ENCODE results near the gene GPHB5. TPM values are rescaled to one million over a fixed set of nuclear protein-coding genes. Genes with fewer than 3 reads are reported as not detected.

Gene GPHB5
- total and polyA plus RNA-seq, 2 of the 13 experiments (the other 11 are each of a cell fraction or from before 2014, with no cell fraction given): not detected

DNA sequence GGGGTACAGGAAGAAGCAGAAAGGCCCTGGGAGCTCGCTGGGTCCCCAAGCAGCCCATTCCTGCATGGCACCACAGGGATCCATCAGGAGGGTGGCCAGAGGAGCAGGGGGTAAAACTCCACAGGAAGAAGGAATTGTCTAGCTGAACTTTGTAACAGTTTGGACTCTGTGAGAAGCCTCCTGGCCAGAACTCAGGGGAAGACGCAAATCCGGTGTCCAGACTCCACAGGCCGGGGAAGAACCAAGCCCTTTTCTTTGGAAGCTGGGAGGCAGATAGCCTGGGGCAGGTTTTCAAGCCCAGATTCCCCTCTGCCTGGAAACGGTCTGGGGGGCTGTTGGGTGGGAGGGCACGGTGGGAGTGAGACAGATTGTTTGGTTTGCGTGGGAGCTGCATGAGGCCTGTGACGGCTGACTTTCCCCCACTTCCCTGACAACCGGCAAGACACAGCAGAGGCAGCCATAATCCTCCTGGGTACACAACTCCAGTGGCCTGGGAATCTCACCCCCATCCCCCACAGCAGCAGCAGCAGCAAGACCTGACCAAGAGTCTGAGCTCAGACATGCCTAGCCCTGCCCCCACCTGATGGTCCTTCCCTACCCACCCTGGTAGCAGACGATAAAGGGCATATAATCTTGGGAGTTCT lies 16.7 kb downstream of the GPHB5 start:
- Histone ChIP-seq H3K27me3 (ENCODE audit: control insufficient read depth in 1 of 2, insufficient read depth in 2 of 2, low read length in 2 of 2) (no peaks in the 10 kb centered on the region), H3K27ac (ENCODE audit: extremely low read length, insufficient read depth, low read length) (no peak overlapping the region), H4K20me1 (ENCODE audit: insufficient read depth, low read length) (no peaks in the 10 kb centered on the region), H3K4me1 (ENCODE audit: insufficient read depth, low read length) (no peaks in the 10 kb centered on the region), H2AFZ (ENCODE audit: low read length) (no peak overlapping the region), H3K9me3 (ENCODE audit: low read length) (no peaks in the 10 kb centered on the region), H3K36me3 (replicated peaks in 1 of 2; ENCODE audit: control insufficient read depth in 1 of 2, insufficient read depth in 2 of 2, low read length in 2 of 2) (no peaks in the 10 kb centered on the region), H3K4me3 (replicated peaks in 1 of 3; ENCODE audit: insufficient read depth in 1 of 3, low read depth in 2 of 3, low read length in 3 of 3) (no peak overlapping the region), H3K79me2 (ENCODE audit: insufficient read depth, low read length) (no peaks in the 10 kb centered on the region), H3K4me2 (ENCODE audit: low read depth, low read length) (no peak overlapping the region), H3K9ac (ENCODE audit: insufficient read depth, low read depth, low read length) (no peak overlapping the region)
- 57% methylated on average over 5 of the region's 10 CpGs for WGBS (ENCODE audit: low lambda C conversion rate)
- no peak for FAIRE-seq
- in situ Hi-C loops (cut with HindIII; ENCODE audit: extremely low pct_ligation_motif_present, low pct_unique_long_range_greater_than_20kb) (no loop called here), intact Hi-C loops (cut with micrococcal nuclease; ENCODE audit: unreplicated experiment) (no loop called here)
- POLR2A ChIA-PET: no interaction called here
- ATAC-seq: no peak
- BruUV-seq (replicated peaks): no TSS peak
- CTCF ChIA-PET (ENCODE audit: low intra/inter-chr PET ratio, low total read pairs): no interaction called here
- DNase-seq (ENCODE audit: low spot score): no peak
- TF ChIP-seq ZNF775 (CRISPR knock-in tag; IDR thresholded peaks at IDR 0.05; ENCODE audit: borderline replicate concordance) (no peak), U2AF2 (IDR thresholded peaks at IDR 0.05; ENCODE audit: low read depth, low read length) (no peak), SETDB1 (CRISPR knock-in tag; IDR thresholded peaks at IDR 0.05; ENCODE audit: borderline replicate concordance) (no peak), YEATS2 (CRISPR knock-in tag; IDR thresholded peaks at IDR 0.05; ENCODE audit: borderline replicate concordance) (no peak), MTA1 (CRISPR knock-in tag; IDR thresholded peaks at IDR 0.05; ENCODE audit: borderline replicate concordance) (no peak), ELF4 (CRISPR knock-in tag; IDR thresholded peaks at IDR 0.05; ENCODE audit: borderline replicate concordance) (no peak), ZNF337 (CRISPR knock-in tag; IDR thresholded peaks at IDR 0.05; ENCODE audit: borderline replicate concordance, low read depth) (no peak), POLR2AphosphoS5 (IDR thresholded peaks at IDR 0.05; ENCODE audit: low read depth, low read length) (no peak), CCDC6 (CRISPR knock-in tag; IDR thresholded peaks at IDR 0.05) (no peak), RARA (CRISPR knock-in tag; IDR thresholded peaks at IDR 0.05) (no peak), PHF21A (CRISPR knock-in tag; IDR thresholded peaks at IDR 0.05) (no peak)
- TF ChIP-seq, protein P1, sequence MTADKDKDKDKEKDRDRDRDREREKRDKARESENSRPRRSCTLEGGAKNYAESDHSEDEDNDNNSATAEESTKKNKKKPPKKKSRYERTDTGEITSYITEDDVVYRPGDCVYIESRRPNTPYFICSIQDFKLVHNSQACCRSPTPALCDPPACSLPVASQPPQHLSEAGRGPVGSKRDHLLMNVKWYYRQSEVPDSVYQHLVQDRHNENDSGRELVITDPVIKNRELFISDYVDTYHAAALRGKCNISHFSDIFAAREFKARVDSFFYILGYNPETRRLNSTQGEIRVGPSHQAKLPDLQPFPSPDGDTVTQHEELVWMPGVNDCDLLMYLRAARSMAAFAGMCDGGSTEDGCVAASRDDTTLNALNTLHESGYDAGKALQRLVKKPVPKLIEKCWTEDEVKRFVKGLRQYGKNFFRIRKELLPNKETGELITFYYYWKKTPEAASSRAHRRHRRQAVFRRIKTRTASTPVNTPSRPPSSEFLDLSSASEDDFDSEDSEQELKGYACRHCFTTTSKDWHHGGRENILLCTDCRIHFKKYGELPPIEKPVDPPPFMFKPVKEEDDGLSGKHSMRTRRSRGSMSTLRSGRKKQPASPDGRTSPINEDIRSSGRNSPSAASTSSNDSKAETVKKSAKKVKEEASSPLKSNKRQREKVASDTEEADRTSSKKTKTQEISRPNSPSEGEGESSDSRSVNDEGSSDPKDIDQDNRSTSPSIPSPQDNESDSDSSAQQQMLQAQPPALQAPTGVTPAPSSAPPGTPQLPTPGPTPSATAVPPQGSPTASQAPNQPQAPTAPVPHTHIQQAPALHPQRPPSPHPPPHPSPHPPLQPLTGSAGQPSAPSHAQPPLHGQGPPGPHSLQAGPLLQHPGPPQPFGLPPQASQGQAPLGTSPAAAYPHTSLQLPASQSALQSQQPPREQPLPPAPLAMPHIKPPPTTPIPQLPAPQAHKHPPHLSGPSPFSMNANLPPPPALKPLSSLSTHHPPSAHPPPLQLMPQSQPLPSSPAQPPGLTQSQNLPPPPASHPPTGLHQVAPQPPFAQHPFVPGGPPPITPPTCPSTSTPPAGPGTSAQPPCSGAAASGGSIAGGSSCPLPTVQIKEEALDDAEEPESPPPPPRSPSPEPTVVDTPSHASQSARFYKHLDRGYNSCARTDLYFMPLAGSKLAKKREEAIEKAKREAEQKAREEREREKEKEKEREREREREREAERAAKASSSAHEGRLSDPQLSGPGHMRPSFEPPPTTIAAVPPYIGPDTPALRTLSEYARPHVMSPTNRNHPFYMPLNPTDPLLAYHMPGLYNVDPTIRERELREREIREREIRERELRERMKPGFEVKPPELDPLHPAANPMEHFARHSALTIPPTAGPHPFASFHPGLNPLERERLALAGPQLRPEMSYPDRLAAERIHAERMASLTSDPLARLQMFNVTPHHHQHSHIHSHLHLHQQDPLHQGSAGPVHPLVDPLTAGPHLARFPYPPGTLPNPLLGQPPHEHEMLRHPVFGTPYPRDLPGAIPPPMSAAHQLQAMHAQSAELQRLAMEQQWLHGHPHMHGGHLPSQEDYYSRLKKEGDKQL (CRISPR knock-in tag; IDR thresholded peaks at IDR 0.05; ENCODE audit: low read depth): no peak
- TF ChIP-seq, protein P2, sequence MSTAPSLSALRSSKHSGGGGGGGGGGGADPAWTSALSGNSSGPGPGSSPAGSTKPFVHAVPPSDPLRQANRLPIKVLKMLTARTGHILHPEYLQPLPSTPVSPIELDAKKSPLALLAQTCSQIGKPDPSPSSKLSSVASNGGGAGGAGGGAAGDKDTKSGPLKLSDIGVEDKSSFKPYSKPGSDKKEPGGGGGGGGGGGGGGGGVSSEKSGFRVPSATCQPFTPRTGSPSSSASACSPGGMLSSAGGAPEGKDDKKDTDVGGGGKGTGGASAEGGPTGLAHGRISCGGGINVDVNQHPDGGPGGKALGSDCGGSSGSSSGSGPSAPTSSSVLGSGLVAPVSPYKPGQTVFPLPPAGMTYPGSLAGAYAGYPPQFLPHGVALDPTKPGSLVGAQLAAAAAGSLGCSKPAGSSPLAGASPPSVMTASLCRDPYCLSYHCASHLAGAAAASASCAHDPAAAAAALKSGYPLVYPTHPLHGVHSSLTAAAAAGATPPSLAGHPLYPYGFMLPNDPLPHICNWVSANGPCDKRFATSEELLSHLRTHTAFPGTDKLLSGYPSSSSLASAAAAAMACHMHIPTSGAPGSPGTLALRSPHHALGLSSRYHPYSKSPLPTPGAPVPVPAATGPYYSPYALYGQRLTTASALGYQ (CRISPR knock-in tag; IDR thresholded peaks at IDR 0.05): no peak
- TF ChIP-seq, protein P3, sequence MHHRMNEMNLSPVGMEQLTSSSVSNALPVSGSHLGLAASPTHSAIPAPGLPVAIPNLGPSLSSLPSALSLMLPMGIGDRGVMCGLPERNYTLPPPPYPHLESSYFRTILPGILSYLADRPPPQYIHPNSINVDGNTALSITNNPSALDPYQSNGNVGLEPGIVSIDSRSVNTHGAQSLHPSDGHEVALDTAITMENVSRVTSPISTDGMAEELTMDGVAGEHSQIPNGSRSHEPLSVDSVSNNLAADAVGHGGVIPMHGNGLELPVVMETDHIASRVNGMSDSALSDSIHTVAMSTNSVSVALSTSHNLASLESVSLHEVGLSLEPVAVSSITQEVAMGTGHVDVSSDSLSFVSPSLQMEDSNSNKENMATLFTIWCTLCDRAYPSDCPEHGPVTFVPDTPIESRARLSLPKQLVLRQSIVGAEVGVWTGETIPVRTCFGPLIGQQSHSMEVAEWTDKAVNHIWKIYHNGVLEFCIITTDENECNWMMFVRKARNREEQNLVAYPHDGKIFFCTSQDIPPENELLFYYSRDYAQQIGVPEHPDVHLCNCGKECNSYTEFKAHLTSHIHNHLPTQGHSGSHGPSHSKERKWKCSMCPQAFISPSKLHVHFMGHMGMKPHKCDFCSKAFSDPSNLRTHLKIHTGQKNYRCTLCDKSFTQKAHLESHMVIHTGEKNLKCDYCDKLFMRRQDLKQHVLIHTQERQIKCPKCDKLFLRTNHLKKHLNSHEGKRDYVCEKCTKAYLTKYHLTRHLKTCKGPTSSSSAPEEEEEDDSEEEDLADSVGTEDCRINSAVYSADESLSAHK (CRISPR knock-in tag; IDR thresholded peaks at IDR 0.05; ENCODE audit: borderline replicate concordance): no peak
